K562 (cell line): ENCODE data around the gene RBP3. TPM values are rescaled to one million over a fixed set of nuclear protein-coding genes. Genes with fewer than 3 reads are reported as not detected.

Experiments
- CHD1 ChIP-seq: fragments of 200-600 bp; sonication (generic); IDR thresholded peaks from one replicate; pipeline ENCODE4 v1.6.1; 2012; ENCODE audit warnings: mild to moderate bottlenecking, moderate library complexity, low read length, inconsistent platforms
- EHMT2 ChIP-seq: fragments of 450-650 bp; IDR thresholded peaks from 2 replicates; pipeline ENCODE4 v1.6.1; 2018; ENCODE audit warnings: antibody characterized with exemption
- ELF1 ChIP-seq: fragments of 200-800 bp; sonication (Bioruptor generic); IDR thresholded peaks from 2 replicates; pipeline ENCODE4 v1.6.1; 2016; ENCODE audit warnings: missing genetic modification characterization, missing compliant biosample characterization
- ETV1 ChIP-seq: fragments of 450-650 bp; conservative IDR thresholded peaks from 2 replicates; pipeline ENCODE4 v1.6.1; 2016; ENCODE audit warnings: missing genetic modification characterization, control low read depth, low read depth, missing compliant biosample characterization
- GATA2 ChIP-seq: sonication (generic); formaldehyde crosslinking; IDR thresholded peaks from 2 replicates; pipeline ENCODE4 v1.4.0; 2020; ENCODE audit warnings: mild to moderate bottlenecking, missing genetic modification reagents
- KLF1 ChIP-seq: fragments of 450-650 bp; IDR thresholded peaks from 2 replicates; pipeline ENCODE4 v1.6.1; 2016; ENCODE audit warnings: missing genetic modification characterization, missing compliant biosample characterization
- L3MBTL2 ChIP-seq: fragments of 450-650 bp; IDR thresholded peaks from 2 replicates; pipeline ENCODE4 v1.6.1; 2016; ENCODE audit warnings: mild to moderate bottlenecking, moderate library complexity
- MECOM ChIP-seq: fragments of 250-450 bp; sonication (Bioruptor Pico); IDR thresholded peaks from 2 replicates; pipeline ENCODE4 v1.8.0; 2022; ENCODE audit warnings: inconsistent platforms
- MYC ChIP-seq, 2 experiments: fragments of 250-450 bp in 1 of 2; sonication (Bioruptor Pico) in 1 of 2; IDR thresholded peaks; 2 replicates each; pipeline versions ENCODE4 v1.5.1 to v1.6.1; 2012 to 2021; ENCODE audit warnings: low read depth in 2 of 2, borderline replicate concordance in 1 of 2, improper control_type of control experiment in 1 of 2, low read length in 1 of 2, mild to moderate bottlenecking in 1 of 2, moderate library complexity in 1 of 2
- PBX2 ChIP-seq, 2 experiments: IDR thresholded peaks in 1 of 2; conservative IDR thresholded peaks in 1 of 2; 2 replicates each; pipeline ENCODE4 v1.6.1; 2016; ENCODE audit warnings: low read depth in 2 of 2, mild to moderate bottlenecking in 1 of 2, missing compliant biosample characterization in 1 of 2, missing genetic modification characterization in 1 of 2, moderate library complexity in 1 of 2
- POLR2AphosphoS5 ChIP-seq: IDR thresholded peaks from 2 replicates; pipeline ENCODE4 v1.6.1; 2011; ENCODE audit warnings: mild to moderate bottlenecking, low read depth, low read length, moderate library complexity; ENCODE audit not compliant: control insufficient read depth, insufficient read depth
- PURB ChIP-seq: sonication (generic); formaldehyde crosslinking; IDR thresholded peaks from 2 replicates; pipeline ENCODE4 v1.9.0; 2021; ENCODE audit warnings: low read depth, mild to moderate bottlenecking, missing genetic modification reagents
- RB1 ChIP-seq: fragments of 450-650 bp; IDR thresholded peaks from 2 replicates; pipeline ENCODE4 v1.6.1; 2017; ENCODE audit warnings: low read depth, mild to moderate bottlenecking
- TAL1 ChIP-seq: fragments of 450-650 bp; IDR thresholded peaks from 2 replicates; pipeline ENCODE4 v1.6.1; 2016; ENCODE audit warnings: mild to moderate bottlenecking
- TFAM ChIP-seq: fragments of 250-450 bp; sonication (Bioruptor Pico); conservative IDR thresholded peaks from 2 replicates; pipeline ENCODE4 v1.5.0; 2021; ENCODE audit warnings: mild to moderate bottlenecking, moderate library complexity
- ZNF24 ChIP-seq: fragments of 450-650 bp; IDR thresholded peaks from 2 replicates; pipeline ENCODE4 v1.6.1; 2016
- polyA plus RNA-seq, 8 experiments: library from polyadenylated mRNA; depleted of rRNA in 4 of 8; stranded (reverse) in 5 of 8; unstranded in 3 of 8; fragments of >200 nt; fragmentation: Nextera tagmentation in 2 of 8; fragmentation: Illumina TruSeq in 1 of 8; extraction: Ambion mirVana in 2 of 8; extraction: Trizol in 1 of 8; gene quantifications; 2 replicates each; pipeline versions ENCODE4 v1.2.1 to v1.2.3, GENCODE V29; 2011 to 2014; ENCODE audit warnings: inconsistent platforms in 1 of 8, missing spikeins in 1 of 8
- total RNA-seq, 7 experiments: library from RNA; depleted of rRNA in 6 of 7; stranded (reverse); fragments of >200 nt in 6 of 7; fragmentation: Illumina TruSeq in 2 of 7; extraction: Trizol in 2 of 7; gene quantifications; 2 replicates each; pipeline versions ENCODE4 v1.2.1 to v1.2.3, GENCODE V29; 2011 to 2021; ENCODE audit warnings: low replicate concordance in 1 of 7
- TF ChIP-seq, protein P1 (sequence below): fragments of 450-650 bp; IDR thresholded peaks from 2 replicates; pipeline ENCODE4 v1.6.1; 2016

RBP3 gene
- total and polyA plus RNA-seq, 9 of the 15 experiments (the other 6 are each of a cell fraction or from before 2014, with no cell fraction given): not detected

DNA sequence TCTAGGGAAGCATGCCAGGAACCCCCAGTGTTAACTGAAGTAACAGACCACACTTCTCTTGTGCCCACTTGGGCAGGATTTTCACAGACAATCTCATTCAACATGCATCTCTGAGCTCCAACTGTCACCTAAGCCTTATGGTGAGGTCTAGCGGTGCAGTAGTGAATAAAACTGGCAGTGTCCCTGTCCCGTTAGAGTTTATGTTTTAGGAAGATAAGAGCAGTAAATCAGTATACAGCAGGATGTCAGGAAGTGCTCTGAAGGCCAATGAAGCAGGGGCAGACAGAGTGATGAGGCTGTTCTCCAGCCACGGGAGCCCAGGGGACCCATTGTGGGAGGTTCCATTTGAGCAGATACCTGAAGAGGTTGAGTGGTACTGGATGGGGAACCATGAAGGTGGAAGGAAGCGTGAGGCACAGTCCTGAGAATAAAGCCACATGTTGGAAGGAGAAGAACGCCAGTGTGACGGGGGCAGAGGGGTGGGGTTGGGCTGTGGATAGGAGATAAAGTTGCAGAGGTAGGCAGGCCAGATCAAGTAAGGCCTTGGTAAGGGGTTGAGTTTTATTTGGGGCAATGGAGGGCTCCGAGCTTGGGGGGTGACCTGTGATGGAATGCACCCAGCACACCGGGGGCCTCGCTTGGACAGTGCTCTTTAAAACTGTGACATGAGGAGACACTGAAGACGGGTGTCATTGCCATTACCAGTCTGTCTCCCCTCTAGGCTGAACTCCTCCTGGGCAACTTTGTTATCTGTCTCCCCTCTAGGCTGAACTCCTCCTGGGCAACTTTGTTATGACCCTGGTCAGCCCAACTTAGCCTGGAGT is 41.6 kb upstream of the RBP3 start (continued):
- TF ChIP-seq RB1 (peak; percentile 9; the same call in 1 of the 2 replicates), ZNF24 (0 out of 2 replicates have a peak, but pooled peaks have one; percentile 35), TFAM (CRISPR knock-in tag) (no peak), TAL1 (peak; percentile 81), MYC (IDR thresholded peaks at IDR 0.05; ENCODE audit: low read depth, low read length) (peak; percentile 41; the same call in 1 of the 2 replicates), MYC (CRISPR knock-in tag; IDR thresholded peaks at IDR 0.05; ENCODE audit: borderline replicate concordance, low read depth) (no peak), L3MBTL2 (peak; percentile 24; the same call in 1 of the 2 replicates), MECOM (CRISPR knock-in tag) (peak; percentile 90), ELF1 (tag) (peak; percentile 63), POLR2AphosphoS5 (peak; percentile 30; the same call in 1 of the 2 replicates), ETV1 (tag) (peak; percentile 39; the same call in 1 of the 2 replicates), EHMT2 (peak; percentile 31; the same call in 1 of the 2 replicates), CHD1 (no peak), PURB (CRISPR knock-in tag) (no peak), KLF1 (tag) (peak; percentile 63; the same call in 1 of the 2 replicates), GATA2 (CRISPR knock-in tag) (peak; percentile 71), PBX2 (CRISPR knock-in tag; IDR thresholded peaks at IDR 0.05; ENCODE audit: low read depth) (peak; percentile 62), PBX2 (tag; conservative IDR thresholded peaks at IDR 0.05; ENCODE audit: low read depth) (peak; percentile 99)
- TF ChIP-seq, protein P1, sequence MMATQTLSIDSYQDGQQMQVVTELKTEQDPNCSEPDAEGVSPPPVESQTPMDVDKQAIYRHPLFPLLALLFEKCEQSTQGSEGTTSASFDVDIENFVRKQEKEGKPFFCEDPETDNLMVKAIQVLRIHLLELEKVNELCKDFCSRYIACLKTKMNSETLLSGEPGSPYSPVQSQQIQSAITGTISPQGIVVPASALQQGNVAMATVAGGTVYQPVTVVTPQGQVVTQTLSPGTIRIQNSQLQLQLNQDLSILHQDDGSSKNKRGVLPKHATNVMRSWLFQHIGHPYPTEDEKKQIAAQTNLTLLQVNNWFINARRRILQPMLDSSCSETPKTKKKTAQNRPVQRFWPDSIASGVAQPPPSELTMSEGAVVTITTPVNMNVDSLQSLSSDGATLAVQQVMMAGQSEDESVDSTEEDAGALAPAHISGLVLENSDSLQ: peak; percentile 98
